Measurements from ENCODE around the gene CSRNP3. TPM values are rescaled to one million over a fixed set of nuclear protein-coding genes. Genes with fewer than 3 reads are reported as not detected.
A peak's percentile ranks its signal among the peaks of the same experiment; 100 is the strongest.

CSRNP3 gene
- total RNA-seq, 1 donor from 2014 or later: 7.1 TPM

GRCh38 chr2:165681841-165682240, 212.3 kb downstream of the CSRNP3 start:
- DNase-seq (ENCODE audit: low spot score): no peak

- no peak for DNase-seq (ENCODE audit: low spot score)
Observed at GRCh38 chr2:165682546-165682945, 213.0 kb downstream of the CSRNP3 start.

DNA sequence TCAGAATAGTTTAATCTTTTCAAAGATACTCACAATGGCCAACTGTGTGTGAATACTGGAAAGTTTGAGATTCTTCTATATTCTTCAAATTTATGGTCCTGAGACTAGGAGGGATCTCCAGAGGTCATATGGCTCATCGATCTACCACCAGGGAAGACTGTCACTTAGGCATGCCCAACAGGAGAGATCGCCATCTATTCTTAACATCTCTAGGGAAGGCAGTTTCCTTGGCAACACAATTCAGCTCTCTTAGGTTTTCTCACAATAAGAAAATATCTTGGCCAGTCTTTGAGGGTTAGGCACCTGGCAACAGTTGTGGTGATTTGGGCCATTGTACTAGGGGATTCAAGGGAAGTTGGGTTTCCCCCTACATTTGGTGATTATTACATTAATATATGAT, 217.3 kb downstream of the CSRNP3 start:
- no peak for DNase-seq (ENCODE audit: low spot score)

- no peak for DNase-seq (ENCODE audit: low spot score)
Observed at GRCh38 chr2:165687426-165688002, 218.0 kb downstream of the CSRNP3 start.

DNA sequence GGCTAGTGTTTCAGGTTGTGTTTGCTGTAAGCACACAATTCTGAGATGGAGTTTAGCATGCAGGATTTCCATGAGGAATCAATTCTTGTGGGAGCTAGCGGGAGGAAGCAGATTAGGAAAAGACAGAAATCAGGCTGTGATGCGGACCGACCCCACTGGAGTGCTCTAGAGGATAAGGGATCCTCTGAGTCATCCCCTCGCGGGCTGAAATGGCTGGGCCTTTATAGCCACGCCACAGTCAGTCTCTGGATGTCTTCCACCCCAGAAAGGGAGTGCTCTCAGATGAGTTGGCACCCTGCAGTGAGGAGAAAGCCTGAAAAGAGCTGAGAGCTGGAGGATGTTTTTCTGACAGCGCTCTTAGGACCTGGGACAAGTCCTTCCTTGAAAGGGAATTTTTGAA, 222.1 kb downstream of the CSRNP3 start:
- no peak for DNase-seq (ENCODE audit: low spot score)

DNA sequence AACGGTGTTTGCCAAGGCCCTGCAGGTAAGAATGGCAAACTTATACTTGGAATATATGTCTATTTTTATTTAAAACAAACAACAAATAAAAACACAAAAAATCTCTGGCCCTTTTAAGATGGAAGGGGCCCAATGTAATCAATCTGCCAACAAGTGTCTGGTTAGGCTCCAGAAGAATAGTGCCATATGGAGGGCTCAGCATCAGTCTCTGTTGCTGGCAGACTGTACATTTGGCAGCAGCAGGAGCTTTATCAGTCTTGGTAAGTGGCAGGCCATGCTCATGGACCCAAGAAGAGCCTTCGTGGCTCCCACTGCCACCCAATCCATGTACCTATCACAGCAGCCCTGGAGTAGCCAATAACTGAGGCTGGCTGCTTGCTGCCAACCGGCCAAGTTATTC, 223.4 kb downstream of the CSRNP3 start:
- DNase-seq (ENCODE audit: low spot score): no peak

GRCh38 chr2:165693838-165694237, 224.3 kb downstream of the CSRNP3 start:
- DNase-seq (ENCODE audit: low spot score): no peak

DNA sequence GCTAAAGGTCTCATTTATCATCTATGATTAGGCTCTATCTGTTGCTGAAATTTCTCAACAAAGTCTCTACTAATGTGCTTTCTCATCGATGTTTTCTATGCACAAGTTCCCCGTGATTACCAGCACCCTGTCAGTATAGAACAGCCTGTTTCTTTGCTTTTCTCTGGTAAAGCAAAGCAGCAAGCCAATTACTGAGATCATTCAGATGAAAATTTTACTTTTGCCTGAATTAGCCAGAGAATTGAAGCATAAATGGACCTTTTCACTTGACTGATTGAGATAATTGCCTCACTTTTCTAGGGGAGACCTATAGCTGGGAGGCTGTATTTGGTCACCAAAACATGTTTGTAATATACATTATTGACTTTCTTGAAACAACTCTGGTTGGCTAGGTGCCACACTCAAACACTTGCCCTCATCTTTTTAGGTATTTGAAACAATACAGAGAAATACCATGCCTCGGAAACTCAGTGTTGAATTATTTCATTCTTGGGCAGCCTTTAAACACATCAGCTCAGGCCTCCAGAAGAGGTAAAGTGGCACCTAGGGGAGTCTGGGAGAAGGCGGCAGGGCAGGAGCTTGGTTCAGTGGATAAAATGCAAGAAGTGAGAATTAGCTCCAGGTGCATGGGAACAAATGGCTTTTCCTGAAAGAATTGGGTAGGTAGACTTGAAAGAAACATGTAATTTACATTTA, 228.4 kb downstream of the CSRNP3 start:
- no peak for DNase-seq (ENCODE audit: low spot score)

- peak; percentile 25 for DNase-seq (ENCODE audit: low spot score)
Observed at GRCh38 chr2:165698444-165698884, 229.0 kb downstream of the CSRNP3 start.

DNA sequence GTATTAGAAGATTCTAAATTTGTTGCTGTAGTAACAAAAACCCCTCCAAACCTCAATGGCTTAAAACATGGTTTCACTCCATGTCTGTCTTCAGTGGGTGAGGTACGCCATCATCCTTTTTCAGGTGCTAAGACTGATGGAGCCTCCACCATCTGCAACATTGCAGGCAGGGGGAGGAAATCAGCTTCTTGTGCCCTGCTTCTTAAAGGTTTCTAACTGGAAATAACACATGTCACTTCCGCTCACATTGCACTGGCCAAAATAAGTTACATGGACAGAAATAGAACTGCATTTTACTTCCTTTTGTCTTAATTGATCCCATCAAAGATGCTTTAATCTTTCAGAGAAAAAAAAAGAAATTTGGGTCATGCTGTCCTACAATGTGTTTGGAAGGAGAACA, 230.4 kb downstream of the CSRNP3 start:
- DNase-seq (ENCODE audit: low spot score): no peak

GRCh38 chr2:165700531-165700930, 231.0 kb downstream of the CSRNP3 start:
- no peak for DNase-seq (ENCODE audit: low spot score)

GRCh38 chr2:165701147-165701546, 231.6 kb downstream of the CSRNP3 start:
- no peak for DNase-seq (ENCODE audit: low spot score)

DNA sequence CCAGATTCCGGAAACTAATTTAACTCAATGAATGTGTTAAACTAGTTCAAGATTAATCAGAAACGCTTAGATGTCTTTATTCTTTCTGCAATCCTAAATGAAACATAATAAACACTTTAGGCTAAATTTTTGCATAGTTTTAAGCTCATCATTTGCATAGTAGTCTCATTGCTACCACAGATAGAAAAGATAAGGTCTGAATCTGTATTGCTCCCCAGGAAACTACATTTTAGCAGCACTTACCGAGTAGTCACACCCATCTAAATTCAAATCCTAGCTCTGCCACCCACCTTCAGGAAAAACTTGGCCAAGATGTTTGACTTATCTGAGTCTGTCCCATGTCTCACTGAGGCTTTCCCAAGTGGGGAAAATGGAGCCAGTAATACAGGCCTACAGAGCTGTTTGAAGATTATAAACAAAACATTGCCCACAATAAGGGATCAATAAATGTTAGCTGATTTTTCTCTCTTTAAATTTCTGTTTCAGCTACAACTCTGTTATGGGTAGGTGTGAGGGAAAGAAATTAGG, 237.5 kb downstream of the CSRNP3 start:
- no peak for DNase-seq (ENCODE audit: low spot score)

- DNase-seq (ENCODE audit: low spot score): no peak
Observed at GRCh38 chr2:165716091-165716490, 246.6 kb downstream of the CSRNP3 start.

GRCh38 chr2:165718610-165719210, 249.2 kb downstream of the CSRNP3 start:
- DNase-seq (ENCODE audit: low spot score): no peak

- no peak for DNase-seq (ENCODE audit: low spot score)
Observed at GRCh38 chr2:165720511-165720910, 251.0 kb downstream of the CSRNP3 start.

GRCh38 chr2:165725421-165725820, 255.9 kb downstream of the CSRNP3 start:
- DNase-seq (ENCODE audit: low spot score): no peak

Other genes starting within 250 kb of the CSRNP3 start
- gene SCN2A, start 230.3 kb upstream of the CSRNP3 start, total RNA-seq: 1.7 TPM

All from mucosa of gallbladder (tissue), 1 donor.